Esophagus muscularis mucosa (tissue), 4 donors: Measurements from ENCODE around the gene NGRN. TPM values are rescaled to one million over a fixed set of nuclear protein-coding genes. Genes with fewer than 3 reads are reported as not detected.

Experiments
- DNase-seq: peaks from one replicate; pipeline ENCODE4 v3.0.0-alpha.2; 2017; ENCODE audit errors: extremely low spot score
- H3K27ac ChIP-seq, 4 donors: fragments of 200-600 bp; sonication (generic); replicated peaks in 1 of 4; 1 replicate in 3 of 4; 2 replicates in 1 of 4; pipeline ENCODE4 v1.5.1; 2016 to 2019; ENCODE audit warnings: mild to moderate bottlenecking in 1 of 4
- H3K27me3 ChIP-seq, 4 donors: fragments of 200-600 bp; sonication (generic); one replicate each; pipeline versions ENCODE4 v1.5.1 to v1.6.0; 2016 to 2019
- H3K36me3 ChIP-seq, 4 donors: fragments of 200-600 bp; sonication (generic); one replicate each; pipeline ENCODE4 v1.5.1; 2016 to 2019
- H3K4me1 ChIP-seq, 4 donors: fragments of 200-600 bp; sonication (generic); one replicate each; pipeline ENCODE4 v1.5.1; 2016 to 2019
- H3K4me3 ChIP-seq, 4 donors: fragments of 200-600 bp; sonication (generic); 1 replicate in 2 of 4; 2 replicates in 2 of 4; pipeline ENCODE4 v1.5.1; 2016 to 2019; ENCODE audit warnings: mild to moderate bottlenecking in 4 of 4, moderate library complexity in 1 of 4
- H3K9me3 ChIP-seq, 4 donors: fragments of 200-600 bp; sonication (generic); 1 replicate in 3 of 4; 2 replicates in 1 of 4; pipeline ENCODE4 v1.5.1; 2016 to 2019
- CTCF ChIP-seq, 3 experiments: fragments of 200-600 bp in 2 of 3; fragments of 450-650 bp in 1 of 3; sonication (generic) in 2 of 3; IDR thresholded peaks; one replicate each; pipeline ENCODE4 v1.5.1; 2017 to 2019; ENCODE audit warnings: antibody characterized with exemption in 3 of 3, mild to moderate bottlenecking in 2 of 3, moderate library complexity in 1 of 3
- EP300 ChIP-seq: sonication (generic); formaldehyde crosslinking; IDR thresholded peaks from one replicate; pipeline ENCODE4 v1.6.1; 2017; ENCODE audit warnings: antibody characterized with exemption
- POLR2A ChIP-seq: fragments of 450-650 bp; IDR thresholded peaks from one replicate; pipeline ENCODE4 v1.6.1; 2017; ENCODE audit warnings: antibody characterized with exemption, moderate library complexity, mild to moderate bottlenecking, low read depth
- POLR2AphosphoS5 ChIP-seq, 2 donors: sonication (generic); formaldehyde crosslinking; IDR thresholded peaks; one replicate each; pipeline ENCODE4 v1.6.1; 2017; ENCODE audit warnings: antibody characterized with exemption in 2 of 2
- WGBS: methylation state at CpG from one replicate; pipeline ENCODE4 v1.1.5; 2018; 5-methylcytosine and 5-hydroxymethylcytosine counted together
- intact Hi-C: fragments of 100-400 bp; cut with DNase I; formaldehyde crosslinking; loops from one replicate; pipeline ENCODE4 v1.15.1; 2023
- total RNA-seq, 4 donors: library from RNA; depleted of rRNA; stranded (reverse); fragments of >200 nt; gene quantifications; one replicate each; pipeline versions ENCODE4 v1.1.0 to v1.2.1, GENCODE V29; 2016

The NGRN gene
- total RNA-seq, 4 donors from 2014 or later = 140 to 166 (median 154) TPM

- H3K4me1 ChIP-seq = peaks cover 0 to 6% (median 2%) of the 10 kb centered on the region in 4 donors
- no peak overlapping the region for H3K27ac ChIP-seq
- DNase-seq = no peak
- intact Hi-C loops = no loop called here
- WGBS = 64% methylated on average over 6 of the region's 6 CpGs
- H3K4me3 ChIP-seq = no peak overlapping the region
- no peaks in the 10 kb centered on the region for H3K27me3 ChIP-seq
- H3K9me3 ChIP-seq = no peaks in the 10 kb centered on the region
- TF ChIP-seq CTCF (IDR thresholded peaks at IDR 0.05) (no peak), POLR2A (no peak), POLR2AphosphoS5 (IDR thresholded peaks at IDR 0.05) (no peak), EP300 (no peak)
- H3K36me3 ChIP-seq = no peaks in the 10 kb centered on the region
These were observed 41.1 kb downstream of the NGRN start for GRCh38 chr15:90306560-90306959.

GRCh38 chr15:90307661-90308060, 42.2 kb downstream of the NGRN start:
- no peak for DNase-seq
- no peak overlapping the region for H3K4me3 ChIP-seq
- WGBS = 89% methylated on average over 2 of the region's 2 CpGs
- no peaks in the 10 kb centered on the region for H3K4me1 ChIP-seq
- no peaks in the 10 kb centered on the region for H3K9me3 ChIP-seq
- H3K27ac ChIP-seq = no peak overlapping the region
- no peaks in the 10 kb centered on the region for H3K27me3 ChIP-seq
- intact Hi-C loops = no loop called here
- no peaks in the 10 kb centered on the region for H3K36me3 ChIP-seq
- TF ChIP-seq POLR2A (no peak), CTCF (IDR thresholded peaks at IDR 0.05) (no peak), POLR2AphosphoS5 (IDR thresholded peaks at IDR 0.05) (no peak), EP300 (no peak)

- intact Hi-C loops = no loop called here
- Histone ChIP-seq H3K9me3 (no peaks in the 10 kb centered on the region), H3K4me1 (no peaks in the 10 kb centered on the region), H3K4me3 (no peak overlapping the region), H3K36me3 (no peaks in the 10 kb centered on the region), H3K27me3 (no peaks in the 10 kb centered on the region), H3K27ac (no peak overlapping the region)
- 85% methylated on average over 4 of the region's 4 CpGs for WGBS
- DNase-seq = peak; percentile 24
- no peak for TF ChIP-seq POLR2A
- TF ChIP-seq EP300 = no peak
- TF ChIP-seq CTCF (IDR thresholded peaks at IDR 0.05) = no peak
- no peak for TF ChIP-seq POLR2AphosphoS5 (IDR thresholded peaks at IDR 0.05)
These were observed 43.5 kb downstream of the NGRN start for GRCh38 chr15:90309020-90309419.

GRCh38 chr15:90315278-90315982, 50.0 kb downstream of the NGRN start:
- peaks cover 25 to 29% (median 28%) of the 10 kb centered on the region in 4 donors for H3K4me1 ChIP-seq
- DNase-seq = peak; percentile 93
- H3K9me3 ChIP-seq = no peaks in the 10 kb centered on the region
- intact Hi-C loops = loop anchor here (10.0 kb wide), 1 partner anchor 299 kb away; no protein-coding TSS in a partner anchor
- H3K36me3 ChIP-seq = no peaks in the 10 kb centered on the region
- H3K4me3 ChIP-seq = no peak overlapping the region
- H3K27ac ChIP-seq = peak overlapping the region; percentile 68 to 80 (median 74)
- H3K27me3 ChIP-seq = no peaks in the 10 kb centered on the region
- whole genome bisulfite sequencing = 32% methylated on average over 5 of the region's 5 CpGs
- TF ChIP-seq POLR2AphosphoS5 (IDR thresholded peaks at IDR 0.05) (peak; percentile 33 to 52), EP300 (no peak)

GRCh38 chr15:90316139-90316538, 50.7 kb downstream of the NGRN start:
- Histone ChIP-seq H3K36me3 (no peaks in the 10 kb centered on the region), H3K9me3 (no peaks in the 10 kb centered on the region), H3K4me3 (no peak overlapping the region), H3K27me3 (no peaks in the 10 kb centered on the region), H3K27ac (peak overlapping the region; percentile 68 to 80 (median 74)), H3K4me1 (peaks cover 26 to 32% (median 30%) of the 10 kb centered on the region in 4 donors)
- intact Hi-C loops = loop anchor here (10.0 kb wide), 1 partner anchor 299 kb away; no protein-coding TSS in a partner anchor
- DNase-seq = peak; percentile 19
- TF ChIP-seq CTCF (IDR thresholded peaks at IDR 0.05) (no peak), POLR2A (no peak), POLR2AphosphoS5 (IDR thresholded peaks at IDR 0.05) (no peak), EP300 (no peak)
- 39% methylated on average over 4 of the region's 4 CpGs for WGBS
